NCI-H526 (cell line): ENCODE data around the gene CD163L1.

Experiments used
- DNase-seq, 2 experiments: peaks; one replicate each; lab custom pipeline; 2025; lab: John Stamatoyannopoulos, UW

CD163L1 gene

GRCh38 chr12:7324176-7324575 lies 119.8 kb downstream of the CD163L1 start:
- DNase-seq = no peak

DNA sequence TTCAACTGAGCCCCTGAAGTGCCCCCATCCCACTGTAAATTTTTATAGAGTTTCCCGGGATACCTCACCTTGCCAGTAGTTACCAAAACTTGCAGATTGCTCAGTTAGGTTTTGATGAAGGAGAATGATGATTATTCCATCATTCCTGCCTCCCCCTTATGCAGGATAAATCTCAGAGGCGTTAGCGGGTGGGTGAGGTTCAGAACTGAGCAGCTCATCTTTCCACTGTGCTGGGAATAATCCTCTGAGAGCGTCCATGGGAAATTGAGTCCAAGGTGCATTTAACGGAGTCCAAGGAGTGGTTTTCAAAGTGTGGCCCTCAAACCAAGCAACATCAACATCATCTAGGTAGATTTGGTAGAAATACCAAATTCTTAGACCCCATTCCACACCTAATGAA lies 121.4 kb downstream of the CD163L1 start:
- no peak for DNase-seq

- no peak for DNase-seq
Measured at GRCh38 chr12:7321624-7322023, 122.3 kb downstream of the CD163L1 start.

- no peak for DNase-seq
Measured at GRCh38 chr12:7319930-7320329, 124.0 kb downstream of the CD163L1 start.

GRCh38 chr12:7310070-7310469 lies 133.9 kb downstream of the CD163L1 start:
- no peak for DNase-seq
